Stimulated activated CD4-positive, alpha-beta T cell treated with anti-CD3 and anti-CD28 coated beads, Interleukin-1b, Interleukin-23, amount 100 ng/mL, for 48 hours (primary cell): Measurements from ENCODE around the gene SPATA6.
"Not testable (repeated sequence)": the region's sequence is repeated elsewhere in the genome, so short reads cannot be mapped to it uniquely, and the experiment has no call there.

Experiments
- DNase-seq: peaks from one replicate; pipeline ENCODE4 v3.0.0-alpha.2; 2020

Gene SPATA6

GRCh38 chr1:48450505-48450904, 21.5 kb downstream of the SPATA6 start:
- DNase-seq, result no peak

- no peak for DNase-seq
Observed at GRCh38 chr1:48448932-48449331, 23.1 kb downstream of the SPATA6 start.

GRCh38 chr1:48444186-48444585, 27.8 kb downstream of the SPATA6 start:
- not testable (repeated sequence) for DNase-seq

DNA sequence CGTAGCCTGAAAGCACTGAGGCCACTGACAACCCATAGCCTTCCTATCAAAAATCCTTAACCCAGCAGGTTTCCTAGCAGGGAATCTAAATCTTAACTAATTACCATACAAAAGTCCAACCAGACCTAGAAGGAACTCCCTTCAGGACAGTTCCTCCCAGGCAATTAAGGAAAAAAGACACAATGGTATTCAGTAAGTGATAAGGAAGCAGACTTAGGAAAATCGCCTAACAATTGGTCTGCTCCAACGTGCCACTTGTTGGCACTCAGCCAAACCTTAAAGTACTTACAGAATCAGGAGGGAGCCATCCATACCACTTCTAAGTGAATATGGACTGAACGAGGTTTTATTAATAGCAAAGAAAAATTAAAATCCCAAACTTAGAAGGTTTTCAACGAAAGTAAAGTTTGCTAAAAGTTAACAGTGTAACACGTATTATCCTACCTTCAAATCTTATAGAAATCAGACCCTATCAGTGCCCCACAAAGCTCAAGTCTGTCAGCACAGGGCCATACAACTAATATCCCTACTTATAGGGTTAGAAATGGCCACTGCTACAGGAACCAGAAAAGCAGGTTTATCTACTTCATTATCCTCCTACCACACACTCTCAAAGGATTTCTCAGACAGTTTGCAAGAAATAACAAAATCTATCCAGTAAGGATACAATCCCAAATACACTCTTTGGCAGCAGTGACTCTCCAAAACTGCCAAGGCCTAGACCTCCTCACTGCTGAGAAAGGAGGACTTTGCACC, 29.0 kb downstream of the SPATA6 start:
- DNase-seq, result no peak

- DNase-seq, result not testable (repeated sequence)
Observed at GRCh38 chr1:48440786-48441185, 31.2 kb downstream of the SPATA6 start.

- no peak for DNase-seq
Observed at GRCh38 chr1:48439380-48439779, 32.6 kb downstream of the SPATA6 start.

- DNase-seq, result not testable (repeated sequence)
Observed at GRCh38 chr1:48437379-48437778, 34.6 kb downstream of the SPATA6 start.

- DNase-seq, result not testable (repeated sequence)
Observed at GRCh38 chr1:48435312-48436002, 36.5 kb downstream of the SPATA6 start.

DNA sequence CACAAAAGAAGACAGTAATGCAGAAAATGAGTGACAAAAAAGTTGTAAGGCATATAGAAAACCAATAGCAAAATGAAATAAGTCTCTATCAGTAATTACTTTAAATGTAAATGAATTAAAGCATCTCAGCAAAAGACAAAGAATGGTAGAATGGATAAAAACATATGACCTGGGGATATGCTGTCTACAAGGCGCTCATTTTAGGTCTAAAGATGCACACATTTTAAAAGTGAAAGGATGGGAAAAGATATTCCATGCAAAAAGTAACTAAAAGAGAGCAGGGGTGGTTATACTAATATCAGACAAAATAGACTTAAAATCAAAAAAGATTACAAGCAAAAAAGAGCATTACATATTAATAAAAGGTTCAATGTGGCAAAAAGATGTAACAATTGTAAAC, 41.2 kb downstream of the SPATA6 start:
- DNase-seq, result no peak

DNA sequence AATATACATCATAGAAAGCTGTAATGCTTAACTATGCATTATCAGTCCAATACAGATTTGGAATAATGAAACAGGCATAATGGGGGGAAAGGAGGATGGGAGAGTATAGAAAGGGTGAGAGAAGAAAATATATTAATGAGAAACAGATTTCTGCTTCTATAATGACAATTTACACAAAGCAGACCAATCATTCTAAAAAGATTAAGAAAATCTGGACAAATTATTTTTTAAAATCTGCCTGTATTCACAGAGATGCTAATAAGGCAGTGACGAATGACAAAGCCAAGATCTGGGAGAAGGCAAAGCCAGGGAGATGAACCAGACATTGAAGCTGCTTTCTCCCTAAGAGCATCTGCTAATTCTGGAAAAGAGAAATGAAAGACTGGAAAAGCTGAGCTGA, 50.0 kb downstream of the SPATA6 start:
- no peak for DNase-seq

- no peak for DNase-seq
Observed at GRCh38 chr1:48418742-48419141, 53.3 kb downstream of the SPATA6 start.

GRCh38 chr1:48415050-48415449, 57.0 kb downstream of the SPATA6 start:
- DNase-seq, result no peak

GRCh38 chr1:48414264-48414663, 57.7 kb downstream of the SPATA6 start:
- DNase-seq, result no peak

- DNase-seq, result no peak
Observed at GRCh38 chr1:48405940-48406339, 66.1 kb downstream of the SPATA6 start.

DNA sequence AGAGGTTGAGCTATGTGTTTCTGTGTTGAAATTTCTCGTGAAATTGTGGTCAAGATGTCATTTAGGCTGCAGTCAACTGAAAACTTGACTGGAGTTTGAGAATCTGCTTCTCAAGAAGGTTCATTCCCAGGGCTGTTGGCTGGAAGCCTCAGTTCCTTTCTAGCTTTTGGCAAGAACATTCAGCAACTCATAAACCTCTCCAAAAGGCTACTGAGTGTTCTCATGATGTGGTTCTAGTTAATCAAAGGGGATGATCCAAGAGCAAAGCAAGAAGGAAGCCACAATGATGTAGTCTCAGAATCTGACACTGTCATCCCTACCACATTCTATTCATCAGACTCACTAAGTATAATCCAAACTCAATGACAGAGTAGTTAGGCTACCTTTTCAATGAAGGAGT, 66.6 kb downstream of the SPATA6 start:
- DNase-seq, result no peak

DNA sequence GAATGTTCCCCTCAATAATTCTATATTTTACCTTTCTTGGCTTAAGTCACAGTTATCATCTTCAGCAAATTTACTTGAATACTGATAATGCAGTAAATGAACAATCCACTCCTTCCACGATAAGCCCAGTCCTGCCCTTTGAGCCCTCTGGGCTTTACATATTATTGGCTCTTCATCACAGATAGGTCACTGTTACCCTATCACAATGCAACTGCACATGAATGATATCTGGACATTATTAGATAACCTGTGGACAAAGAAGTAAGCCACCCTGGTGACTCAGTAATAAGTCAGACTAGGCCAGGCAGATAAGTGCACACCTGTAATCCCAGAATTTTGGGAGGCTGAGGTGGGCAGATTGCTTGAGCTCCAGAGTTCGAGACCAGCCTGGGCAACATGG, 69.4 kb downstream of the SPATA6 start:
- DNase-seq, result no peak

DNA sequence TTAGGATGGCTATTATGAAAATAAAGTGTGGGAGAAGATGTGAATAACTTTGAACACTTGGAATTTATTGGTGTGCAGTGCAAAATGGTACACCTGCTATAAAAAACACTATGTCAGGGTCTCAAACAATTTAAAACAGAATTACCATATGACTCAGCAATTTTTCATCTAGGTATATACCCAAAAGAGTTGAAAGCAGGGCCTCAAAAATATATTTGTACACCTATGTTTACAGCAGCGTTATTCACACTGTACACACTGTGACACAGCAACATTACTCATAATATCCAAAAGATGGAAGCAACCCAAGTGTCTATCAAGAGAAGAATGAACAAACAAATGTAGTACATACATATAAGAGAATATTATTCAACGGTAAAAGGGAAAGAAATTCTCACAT, 75.8 kb downstream of the SPATA6 start:
- no peak for DNase-seq

GRCh38 chr1:48391926-48392325, 80.1 kb downstream of the SPATA6 start:
- DNase-seq, result no peak

- DNase-seq, result no peak
Observed at GRCh38 chr1:48387409-48387808, 84.6 kb downstream of the SPATA6 start.

GRCh38 chr1:48374785-48375184, 97.2 kb downstream of the SPATA6 start:
- no peak for DNase-seq

DNA sequence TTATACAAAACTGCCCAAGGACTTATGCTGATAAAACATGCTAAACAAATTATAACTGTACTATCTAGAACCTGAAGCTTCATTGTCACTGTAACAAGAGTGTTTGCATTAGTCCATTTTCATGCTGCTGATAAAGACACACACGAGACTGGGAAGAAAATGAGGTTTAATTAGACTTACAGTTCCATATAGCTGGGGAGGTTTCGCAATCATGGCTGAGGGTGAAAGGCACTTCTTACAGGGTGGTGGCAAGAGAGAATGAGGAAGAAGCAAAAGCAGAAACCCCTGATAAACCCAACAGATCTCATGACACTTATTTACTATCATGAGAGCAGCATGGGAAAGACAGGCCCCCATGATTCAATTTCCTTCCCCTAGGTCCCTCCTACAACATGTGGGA, 100.4 kb downstream of the SPATA6 start:
- no peak for DNase-seq

DNA sequence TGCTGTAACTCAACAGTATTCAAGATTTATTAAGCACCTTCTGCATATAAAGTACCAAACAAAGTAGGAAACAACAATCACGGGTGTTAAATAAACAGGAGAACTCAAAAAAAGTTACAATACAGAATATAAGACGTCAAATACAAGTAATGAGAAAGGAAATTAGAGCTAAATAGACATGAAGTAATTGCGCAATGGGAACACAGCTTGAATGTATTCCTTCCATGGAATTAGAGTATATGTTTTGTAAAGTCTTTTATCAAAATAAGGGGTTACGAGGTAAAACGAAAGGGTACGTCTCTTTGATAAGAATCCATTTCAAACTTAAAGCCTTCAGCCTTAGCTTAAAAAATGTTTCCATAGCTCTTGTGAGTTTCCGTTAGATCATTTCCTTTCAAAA, 109.1 kb downstream of the SPATA6 start:
- DNase-seq, result no peak

- no peak for DNase-seq
Observed at GRCh38 chr1:48356901-48357300, 115.1 kb downstream of the SPATA6 start.

- DNase-seq, result no peak
Observed at GRCh38 chr1:48344373-48344772, 127.6 kb downstream of the SPATA6 start.

GRCh38 chr1:48341221-48341620, 130.8 kb downstream of the SPATA6 start:
- DNase-seq, result no peak
